Pancreas (tissue), 10 donors: ENCODE measurements around the gene PRKACB. TPM values are rescaled to one million over a fixed set of nuclear protein-coding genes. Genes with fewer than 3 reads are reported as not detected.

ENCODE experiments used
- ATAC-seq, 4 donors: fragments of 200-7000 bp; cut with Tn5 transposase; one replicate each; pipeline versions ENCODE4 v1.8.0 to v1.9.1; 2020; ENCODE audit warnings: mild to moderate bottlenecking in 4 of 4, moderate library complexity in 4 of 4
- DNase-seq, 6 donors: peaks; one replicate each; pipeline ENCODE4 v3.0.0-alpha.2; 2020
- FAIRE-seq: peaks from 2 replicates; lab custom pipeline; 2012; peaks lifted over from hg19 to GRCh38; lab: Jason Lieb, UNC
- H3K27ac ChIP-seq, 4 donors: fragments of 200-600 bp; sonication (generic); 1 replicate in 3 of 4; 2 replicates in 1 of 4; pipeline versions ENCODE4 v1.5.0 to v1.8.0; 2020
- H3K27me3 ChIP-seq, 4 donors: fragments of 200-600 bp; one replicate each; pipeline ENCODE4 v1.8.0; 2021
- H3K36me3 ChIP-seq, 3 donors: fragments of 200-600 bp; sonication (generic) in 1 of 3; one replicate each; pipeline versions ENCODE4 v1.5.0 to v1.8.0; 2020 to 2021
- H3K4me1 ChIP-seq, 3 donors: fragments of 200-600 bp; one replicate each; pipeline ENCODE4 v1.8.0; 2021
- H3K4me3 ChIP-seq, 4 donors: fragments of 200-600 bp; sonication (generic) in 2 of 4; one replicate each; pipeline versions ENCODE4 v1.5.0 to v1.8.0; 2020 to 2021
- H3K9me3 ChIP-seq, 4 donors: fragments of 200-600 bp; one replicate each; pipeline ENCODE4 v1.8.0; 2021
- CTCF ChIP-seq, 4 donors: fragments of 200-600 bp; sonication (generic) in 3 of 4; IDR thresholded peaks; one replicate each; pipeline versions ENCODE4 v1.5.0 to v1.8.0; 2021; ENCODE audit warnings: antibody characterized with exemption in 4 of 4
- WGBS, 2 donors: extraction: QIAGEN DNeasy Blood & Tissue Kit; methylation state at CpG; one replicate each; pipeline ENCODE4 v1.1.7; 2013; 5-methylcytosine and 5-hydroxymethylcytosine counted together
- intact Hi-C, 3 donors: fragments of 100-400 bp; cut with DNase I; formaldehyde crosslinking; loops; one replicate each; pipeline versions ENCODE4 v1.11.1 to v1.14.2; 2022
- polyA plus RNA-seq, 2 donors: library from polyadenylated mRNA; stranded (reverse); fragments of 200-250 nt; gene quantifications; one replicate each; pipeline ENCODE4 v1.2.3, GENCODE V29; 2013
- total RNA-seq, 6 donors: library from RNA; stranded (reverse); fragmentation: NEBNext Ultra II Directional in 4 of 6; extraction: Animal tissue kit (Norgen Biotek cat#: 25700) in 4 of 6; gene quantifications; one replicate each; pipeline versions ENCODE4 v1.2.1 to v1.2.4, GENCODE V29; 2021 to 2023
- donor health status: healthy with polysubstance abuse.
- donor health status: DM: no; HTN: no; CAD: no; lungs with moderate emphysema.
- donor health status: DM: no; HTN: no; CAD: no.
- donor health status: control.
- donor health status: control.
- donor health status: Bipolar disorder and iron deficiency.
- donor health status: DM: yes; HTN: yes; CAD: no.
- donor health status: DM: no; HTN: no; CAD: no.
- donor health status: DM: no; HTN: no; CAD: no.
- donor health status: DM: yes; HTN: yes; CAD: no.

PRKACB gene
- total RNA-seq (10 to 100 TPM in 4 of 6 donors, 1 to 10 TPM in 2; 8.0 to 29.7 (median 14.0) TPM), polyA plus RNA-seq (10 to 100 TPM in 1 of 2 donors, 1 to 10 TPM in 1; 7.3 to 21.5 TPM)

- intact Hi-C loops = loop anchor here in 1 of 3 donors (10.0 kb wide), 1 partner anchor 601 kb away; no protein-coding TSS in a partner anchor
- Histone ChIP-seq H3K9me3 (no peaks in the 10 kb centered on the region), H3K4me1 (peaks cover 5 to 35% (median 10%) of the 10 kb centered on the region in 3 donors), H3K27ac (peak within 1 kb of the TSS in 3 of 4 donors; percentile 9 to 75 (median 74)), H3K36me3 (no peaks in the 10 kb centered on the region), H3K4me3 (peak within 1 kb of the TSS in 1 of 4 donors; percentile 25), H3K27me3 (no peaks in the 10 kb centered on the region)
- 29 to 41% methylated on average over 2 of the region's 2 CpGs for WGBS, 2 donors
- no peak for DNase-seq
- no peak for TF ChIP-seq CTCF (IDR thresholded peaks at IDR 0.05)
- ATAC-seq = peak; percentile 48 to 90 (median 82)
- FAIRE-seq = no peak
Observed at GRCh38 chr1:84143796-84144565, at the start of gene PRKACB. TSS of gene PRKACB (plus strand) at chr1:84144271. CDS start at chr1:84144362, 91 bp downstream.

GRCh38 chr1:84095308-84095707, 48.8 kb upstream of the PRKACB start:
- FAIRE-seq = no peak
- Histone ChIP-seq H3K9me3 (no peaks in the 10 kb centered on the region), H3K27me3 (no peaks in the 10 kb centered on the region), H3K27ac (no peak overlapping the region), H3K36me3 (no peaks in the 10 kb centered on the region), H3K4me3 (no peak overlapping the region), H3K4me1 (no peaks in the 10 kb centered on the region)
- no peak for ATAC-seq
- no peak for TF ChIP-seq CTCF (IDR thresholded peaks at IDR 0.05)
- no peak for DNase-seq
- intact Hi-C loops = no loop called here

GRCh38 chr1:84096176-84096575, 47.9 kb upstream of the PRKACB start:
- Histone ChIP-seq H3K27me3 (no peaks in the 10 kb centered on the region), H3K4me3 (no peak overlapping the region), H3K27ac (no peak overlapping the region), H3K36me3 (no peaks in the 10 kb centered on the region), H3K9me3 (no peaks in the 10 kb centered on the region), H3K4me1 (no peaks in the 10 kb centered on the region)
- no peak for DNase-seq
- FAIRE-seq = no peak
- no peak for TF ChIP-seq CTCF (IDR thresholded peaks at IDR 0.05)
- intact Hi-C loops = no loop called here
- ATAC-seq = no peak

- H3K27ac ChIP-seq = no peak overlapping the region
- no peaks in the 10 kb centered on the region for H3K36me3 ChIP-seq
- intact Hi-C loops = no loop called here
- no peak for ATAC-seq
- no peaks in the 10 kb centered on the region for H3K27me3 ChIP-seq
- DNase-seq = no peak
- no peak overlapping the region for H3K4me3 ChIP-seq
- WGBS, 2 donors = 47 to 65% methylated on average over 1 of the region's 1 CpG
- no peaks in the 10 kb centered on the region for H3K9me3 ChIP-seq
- peaks cover 0 to 3% (median 0%) of the 10 kb centered on the region in 3 donors for H3K4me1 ChIP-seq
- TF ChIP-seq CTCF (IDR thresholded peaks at IDR 0.05) = no peak
- FAIRE-seq = no peak
Observed at GRCh38 chr1:84101204-84101603, 42.9 kb upstream of the PRKACB start.
